Endothelial cell of umbilical vein (primary cell): ENCODE measurements around the gene HMHB1. TPM values are rescaled to one million over a fixed set of nuclear protein-coding genes. Genes with fewer than 3 reads are reported as not detected.
A peak's percentile ranks its signal among the peaks of the same experiment; 100 is the strongest.

Experiments
- BruUV-seq: library from RNA; stranded (reverse); fragments of 400-500 nt; replicated peaks from 2 replicates; lab custom pipeline; 2021; lab: Mats Ljungman, UMichigan
- CTCF ChIA-PET: fragments of 300-600, 350-600 bp; sonication (Branson Sonifier 250); formaldehyde crosslinking; loops from one replicate; lab custom pipeline; 2021; ENCODE audit warnings: antibody characterized with exemption, inconsistent platforms; lab: Charles Lee
- POLR2A ChIA-PET: fragments of 300-600, 350-600 bp; sonication (Branson Sonifier 250); formaldehyde crosslinking; loops from one replicate; lab custom pipeline; 2021; ENCODE audit warnings: antibody characterized with exemption, inconsistent platforms; lab: Charles Lee
- DNase-seq: peaks from one replicate; pipeline ENCODE4 v3.0.0-alpha.2; 2011; ENCODE audit warnings: low read depth, low spot score
- FAIRE-seq: peaks from 2 replicates; lab custom pipeline; 2011; peaks lifted over from hg19 to GRCh38; lab: Jason Lieb, UNC
- H2AFZ ChIP-seq: 2 replicates; pipeline ENCODE4 v1.6.0; 2012; ENCODE audit warnings: low read depth, low read length, control low read depth, inconsistent platforms
- H3K27ac ChIP-seq: 2 replicates; pipeline ENCODE4 v1.5.1; 2011; ENCODE audit warnings: low read depth, mild to moderate bottlenecking, control low read depth, low read length, moderate library complexity; ENCODE audit not compliant: insufficient read depth
- H3K27me3 ChIP-seq, 2 experiments: 2 replicates each; pipeline versions ENCODE4 v1.6.0 to v1.6.1; 2011; ENCODE audit warnings: low read length in 2 of 2, mixed read lengths in 1 of 2; ENCODE audit not compliant: control insufficient read depth in 2 of 2, insufficient read depth in 2 of 2
- H3K36me3 ChIP-seq, 2 experiments: 2 replicates in 1 of 2; 3 replicates in 1 of 2; pipeline ENCODE4 v1.5.1; 2011; ENCODE audit warnings: low read length in 2 of 2, mild to moderate bottlenecking in 1 of 2, moderate library complexity in 1 of 2; ENCODE audit not compliant: control insufficient read depth in 2 of 2, insufficient read depth in 2 of 2; ENCODE audit errors: extremely low read depth in 1 of 2
- H3K4me1 ChIP-seq: 3 replicates; pipeline ENCODE4 v1.5.1; 2011; ENCODE audit warnings: mild to moderate bottlenecking, low read length; ENCODE audit not compliant: control insufficient read depth, insufficient read depth; ENCODE audit errors: extremely low read depth
- H3K4me2 ChIP-seq: 2 replicates; pipeline ENCODE4 v1.6.1; 2011; ENCODE audit warnings: low read length, control low read depth, mixed read lengths; ENCODE audit not compliant: insufficient read depth
- H3K4me3 ChIP-seq, 3 experiments: fragments of 200-600 bp in 1 of 3; sonication (generic), shearing (Covaris generic) in 1 of 3; replicated peaks in 1 of 3; 2 replicates each; pipeline ENCODE4 v1.5.1; 2011 to 2016; ENCODE audit warnings: control low read depth in 3 of 3, low read length in 3 of 3, mild to moderate bottlenecking in 2 of 3, inconsistent platforms in 1 of 3, low read depth in 1 of 3, moderate library complexity in 1 of 3; ENCODE audit not compliant: insufficient read depth in 1 of 3
- H3K79me2 ChIP-seq: 2 replicates; pipeline ENCODE4 v1.6.0; 2012; ENCODE audit warnings: low read length, inconsistent platforms; ENCODE audit not compliant: control insufficient read depth, insufficient read depth
- H3K9ac ChIP-seq: replicated peaks from 2 replicates; pipeline ENCODE3; 2011; ENCODE audit warnings: low read length, control low read depth; ENCODE audit not compliant: insufficient read depth; ENCODE audit errors: extremely low read depth
- H3K9me1 ChIP-seq: replicated peaks from 3 replicates; pipeline ENCODE4 v1.6.0; 2011; ENCODE audit warnings: mild to moderate bottlenecking, low read length; ENCODE audit not compliant: control insufficient read depth, insufficient read depth; ENCODE audit errors: extremely low read depth
- H3K9me3 ChIP-seq: replicated peaks from 2 replicates; pipeline ENCODE4 v1.5.1; 2012; ENCODE audit warnings: low read length, inconsistent platforms; ENCODE audit not compliant: control insufficient read depth, insufficient read depth
- H4K20me1 ChIP-seq: replicated peaks from 2 replicates; pipeline ENCODE3; 2011; ENCODE audit warnings: mild to moderate bottlenecking, low read length; ENCODE audit not compliant: control insufficient read depth, insufficient read depth; ENCODE audit errors: extremely low read depth
- EZH2 ChIP-seq: IDR thresholded peaks from 2 replicates; pipeline ENCODE4 v1.6.1; 2012; ENCODE audit warnings: borderline replicate concordance, low read depth, mild to moderate bottlenecking, moderate library complexity, low read length, inconsistent platforms; ENCODE audit not compliant: severe bottlenecking
- FOS ChIP-seq: IDR thresholded peaks from 2 replicates; pipeline ENCODE4 v1.6.1; 2011; ENCODE audit warnings: mild to moderate bottlenecking, low read length, moderate library complexity, borderline replicate concordance; ENCODE audit not compliant: insufficient read depth
- GATA2 ChIP-seq: IDR thresholded peaks from 2 replicates; pipeline ENCODE4 v1.7.0; 2011; ENCODE audit warnings: low read depth, mild to moderate bottlenecking, moderate library complexity, mixed read lengths, low read length; ENCODE audit not compliant: insufficient read length, insufficient read depth
- JUN ChIP-seq: IDR thresholded peaks from 2 replicates; pipeline ENCODE4 v1.6.1; 2011; ENCODE audit warnings: borderline replicate concordance, low read depth; ENCODE audit not compliant: insufficient read length, insufficient read depth
- MYC ChIP-seq: IDR thresholded peaks from one replicate; pipeline ENCODE4 v1.6.1; 2011; ENCODE audit warnings: mild to moderate bottlenecking, low read depth, low read length
- POLR2A ChIP-seq: IDR thresholded peaks from 2 replicates; pipeline ENCODE4 v1.6.1; 2012; ENCODE audit warnings: low read depth, mild to moderate bottlenecking, control low read depth, low read length
- POLR2AphosphoS5 ChIP-seq: IDR thresholded peaks from 2 replicates; pipeline ENCODE4 v1.6.1; 2012; ENCODE audit warnings: low read depth, mild to moderate bottlenecking, control low read depth, low read length, moderate library complexity; ENCODE audit not compliant: insufficient read depth
- dilution Hi-C: fragments of 300-500 bp; cut with MboI; formaldehyde crosslinking; loops from one replicate; pipeline ENCODE4 v1.15.0; 2019; ENCODE audit warnings: low sequenced_read_pairs; ENCODE audit not compliant: extremely low pct_ligation_motif_present
- intact Hi-C: fragments of 100-400 bp; cut with micrococcal nuclease; formaldehyde crosslinking; loops from one replicate; pipeline ENCODE4 v1.10.0; 2022
- polyA plus RNA-seq, 4 experiments: library from polyadenylated mRNA; depleted of rRNA in 3 of 4; stranded (reverse) in 3 of 4; unstranded in 1 of 4; fragments of >200 nt; gene quantifications; 2 replicates each; pipeline versions ENCODE4 v1.2.1 to v1.2.3, GENCODE V29; 2011 to 2012; ENCODE audit warnings: missing spikeins in 1 of 4
- total RNA-seq: library from RNA; stranded (reverse); gene quantifications from 2 replicates; pipeline ENCODE4 v1.2.3, GENCODE V29; 2021
- TF ChIP-seq, protein P1 (sequence below), 2 donors: IDR thresholded peaks; 1 replicate in 1 of 2; 2 replicates in 1 of 2; pipeline ENCODE4 v1.5.1; 2011; ENCODE audit warnings: low read length in 2 of 2, mild to moderate bottlenecking in 2 of 2, moderate library complexity in 2 of 2, control low read depth in 1 of 2, inconsistent platforms in 1 of 2, low read depth in 1 of 2; ENCODE audit not compliant: insufficient read depth in 1 of 2; ENCODE audit errors: extremely low read depth in 1 of 2
- TF ChIP-seq, protein P2 (sequence below): IDR thresholded peaks from 2 replicates; pipeline ENCODE4 v1.6.1; 2011; ENCODE audit not compliant: insufficient read depth, insufficient read length

HMHB1 gene
- total and polyA plus RNA-seq, 2 donors (not counting 3 experiments of a cell fraction or from before 2014, with no cell fraction given) = not detected

DNA sequence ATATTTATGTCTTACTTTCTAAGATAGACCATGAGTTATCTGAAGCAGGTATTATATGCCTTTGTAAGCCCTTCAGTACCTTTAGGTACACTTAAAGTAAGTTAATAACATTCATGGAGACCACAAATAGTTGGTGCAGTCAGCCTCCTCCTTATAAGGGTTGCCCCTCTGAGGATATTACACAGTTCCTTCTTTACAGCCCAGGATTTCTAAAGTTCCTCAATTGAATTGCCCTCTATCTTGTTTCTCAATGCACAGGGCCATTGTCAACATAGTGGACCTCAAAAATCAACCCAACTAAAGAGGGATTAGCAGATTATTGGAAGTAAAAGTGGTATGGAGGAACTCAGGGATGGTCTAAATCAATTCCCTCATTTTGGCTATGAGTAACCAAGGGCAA is 50.3 kb downstream of the HMHB1 start:
- ChIA-PET CTCF (no interaction called here), POLR2A (no interaction called here)
- no peak overlapping the region for H3K27ac ChIP-seq
- H3K4me3 ChIP-seq = no peak overlapping the region
- no TSS peak for BruUV-seq
- DNase-seq (no peak), FAIRE-seq (no peak)
- no peaks in the 10 kb centered on the region for H3K79me2 ChIP-seq
- H3K36me3 ChIP-seq = no peaks in the 10 kb centered on the region
- no peaks in the 10 kb centered on the region for H3K9me3 ChIP-seq
- H3K4me1 ChIP-seq = no peaks in the 10 kb centered on the region
- intact Hi-C loops (no loop called here), dilution Hi-C loops (no loop called here)
- H3K9ac ChIP-seq = no peak overlapping the region
- H4K20me1 ChIP-seq = no peaks in the 10 kb centered on the region
- TF ChIP-seq MYC (no peak), JUN (no peak), POLR2A (no peak)
- TF ChIP-seq, protein P1, sequence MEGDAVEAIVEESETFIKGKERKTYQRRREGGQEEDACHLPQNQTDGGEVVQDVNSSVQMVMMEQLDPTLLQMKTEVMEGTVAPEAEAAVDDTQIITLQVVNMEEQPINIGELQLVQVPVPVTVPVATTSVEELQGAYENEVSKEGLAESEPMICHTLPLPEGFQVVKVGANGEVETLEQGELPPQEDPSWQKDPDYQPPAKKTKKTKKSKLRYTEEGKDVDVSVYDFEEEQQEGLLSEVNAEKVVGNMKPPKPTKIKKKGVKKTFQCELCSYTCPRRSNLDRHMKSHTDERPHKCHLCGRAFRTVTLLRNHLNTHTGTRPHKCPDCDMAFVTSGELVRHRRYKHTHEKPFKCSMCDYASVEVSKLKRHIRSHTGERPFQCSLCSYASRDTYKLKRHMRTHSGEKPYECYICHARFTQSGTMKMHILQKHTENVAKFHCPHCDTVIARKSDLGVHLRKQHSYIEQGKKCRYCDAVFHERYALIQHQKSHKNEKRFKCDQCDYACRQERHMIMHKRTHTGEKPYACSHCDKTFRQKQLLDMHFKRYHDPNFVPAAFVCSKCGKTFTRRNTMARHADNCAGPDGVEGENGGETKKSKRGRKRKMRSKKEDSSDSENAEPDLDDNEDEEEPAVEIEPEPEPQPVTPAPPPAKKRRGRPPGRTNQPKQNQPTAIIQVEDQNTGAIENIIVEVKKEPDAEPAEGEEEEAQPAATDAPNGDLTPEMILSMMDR (IDR thresholded peaks at IDR 0.05; ENCODE audit: extremely low read depth in 1 of 2, insufficient read depth in 1 of 2, low read depth in 1 of 2, low read length in 2 of 2) = no peak
- TF ChIP-seq, protein P2, sequence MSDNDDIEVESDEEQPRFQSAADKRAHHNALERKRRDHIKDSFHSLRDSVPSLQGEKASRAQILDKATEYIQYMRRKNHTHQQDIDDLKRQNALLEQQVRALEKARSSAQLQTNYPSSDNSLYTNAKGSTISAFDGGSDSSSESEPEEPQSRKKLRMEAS = no peak
- no peak overlapping the region for H3K4me2 ChIP-seq
- no peak overlapping the region for H2AFZ ChIP-seq
- no peaks in the 10 kb centered on the region for H3K9me1 ChIP-seq
- no peaks in the 10 kb centered on the region for H3K27me3 ChIP-seq

DNA sequence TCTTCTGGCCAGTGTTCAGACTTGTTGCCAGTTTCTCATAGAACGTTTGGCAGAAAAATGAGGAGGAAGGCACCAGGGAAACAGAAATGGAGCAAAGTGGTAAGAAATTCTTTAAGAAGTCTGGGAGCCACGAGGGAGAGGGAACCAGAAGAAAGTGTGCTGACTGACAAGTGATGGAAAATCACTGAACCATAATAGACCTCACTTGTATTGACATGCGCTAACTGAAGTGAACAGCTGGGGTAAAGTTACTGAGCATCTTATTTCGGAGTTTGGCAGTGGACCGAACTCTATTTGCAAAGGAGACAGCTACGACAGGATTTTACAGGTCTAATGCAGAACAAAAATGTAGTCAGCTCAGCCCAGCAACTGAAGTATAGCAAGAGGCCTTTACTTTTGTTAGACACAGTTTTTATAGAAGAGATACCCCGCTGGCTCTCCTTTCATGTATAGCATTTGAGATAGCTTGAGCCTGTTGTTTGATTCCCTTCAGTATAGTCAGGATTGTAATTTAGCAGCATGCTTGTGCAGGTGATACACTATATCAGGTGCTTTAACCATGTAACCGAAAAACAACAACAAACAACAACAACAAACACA is 53.6 kb downstream of the HMHB1 start:
- no peak overlapping the region for H3K4me3 ChIP-seq
- intact Hi-C loops = no loop called here
- FAIRE-seq (no peak), DNase-seq (no peak)
- ChIA-PET POLR2A (no interaction called here), CTCF (no interaction called here)
- no peak overlapping the region for H3K27ac ChIP-seq
- no peaks in the 10 kb centered on the region for H3K36me3 ChIP-seq
- H3K9me1 ChIP-seq = no peaks in the 10 kb centered on the region
- dilution Hi-C loops = no loop called here
- H3K9ac ChIP-seq = no peak overlapping the region
- no peaks in the 10 kb centered on the region for H3K4me1 ChIP-seq
- H3K4me2 ChIP-seq = no peak overlapping the region
- H3K9me3 ChIP-seq = no peaks in the 10 kb centered on the region
- H4K20me1 ChIP-seq = no peaks in the 10 kb centered on the region
- peak overlapping the region; percentile 39 for H2AFZ ChIP-seq
- no peaks in the 10 kb centered on the region for H3K79me2 ChIP-seq
- no TSS peak for BruUV-seq
- H3K27me3 ChIP-seq = no peaks in the 10 kb centered on the region
- TF ChIP-seq MYC (no peak), POLR2AphosphoS5 (no peak), FOS (no peak), EZH2 (no peak), JUN (no peak), POLR2A (no peak), GATA2 (no peak)
- TF ChIP-seq, protein P1 (IDR thresholded peaks at IDR 0.05; ENCODE audit: extremely low read depth in 1 of 2, insufficient read depth in 1 of 2, low read depth in 1 of 2, low read length in 2 of 2) = no peak
- TF ChIP-seq, protein P2 = no peak
